ENCODE measurements around the gene TBC1D5.

DNA sequence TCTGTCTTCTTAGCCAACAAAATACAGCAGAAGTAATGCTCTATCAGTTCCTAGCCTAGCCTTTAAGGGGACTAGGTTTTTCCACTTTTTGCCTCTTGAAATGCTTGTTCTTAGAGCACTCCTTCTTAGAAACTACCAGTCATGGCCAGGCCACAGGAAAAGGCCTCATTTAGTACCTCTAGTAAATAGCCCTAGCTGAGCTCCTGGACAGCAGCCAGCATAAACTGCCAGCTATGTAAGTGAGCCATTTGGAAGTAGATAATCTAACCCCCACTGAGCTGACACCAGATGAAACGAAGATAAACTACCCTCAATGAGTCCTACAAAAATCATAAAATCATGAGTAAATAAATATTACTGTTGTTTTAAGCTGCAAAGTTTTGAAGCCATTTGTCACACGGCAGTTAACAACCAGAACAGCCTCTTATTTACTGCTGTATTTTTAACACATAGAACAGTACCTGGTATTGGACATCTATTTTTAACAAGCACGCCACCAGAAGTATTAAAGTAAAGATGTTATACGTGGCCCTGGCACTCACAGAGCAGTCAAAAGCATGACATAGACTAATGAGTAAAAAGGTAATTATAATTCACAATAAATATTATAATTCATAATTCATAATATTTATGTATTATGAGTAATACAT lies 12.0 kb downstream of the TBC1D5 start:
- TF ChIP-seq, protein P1, sequence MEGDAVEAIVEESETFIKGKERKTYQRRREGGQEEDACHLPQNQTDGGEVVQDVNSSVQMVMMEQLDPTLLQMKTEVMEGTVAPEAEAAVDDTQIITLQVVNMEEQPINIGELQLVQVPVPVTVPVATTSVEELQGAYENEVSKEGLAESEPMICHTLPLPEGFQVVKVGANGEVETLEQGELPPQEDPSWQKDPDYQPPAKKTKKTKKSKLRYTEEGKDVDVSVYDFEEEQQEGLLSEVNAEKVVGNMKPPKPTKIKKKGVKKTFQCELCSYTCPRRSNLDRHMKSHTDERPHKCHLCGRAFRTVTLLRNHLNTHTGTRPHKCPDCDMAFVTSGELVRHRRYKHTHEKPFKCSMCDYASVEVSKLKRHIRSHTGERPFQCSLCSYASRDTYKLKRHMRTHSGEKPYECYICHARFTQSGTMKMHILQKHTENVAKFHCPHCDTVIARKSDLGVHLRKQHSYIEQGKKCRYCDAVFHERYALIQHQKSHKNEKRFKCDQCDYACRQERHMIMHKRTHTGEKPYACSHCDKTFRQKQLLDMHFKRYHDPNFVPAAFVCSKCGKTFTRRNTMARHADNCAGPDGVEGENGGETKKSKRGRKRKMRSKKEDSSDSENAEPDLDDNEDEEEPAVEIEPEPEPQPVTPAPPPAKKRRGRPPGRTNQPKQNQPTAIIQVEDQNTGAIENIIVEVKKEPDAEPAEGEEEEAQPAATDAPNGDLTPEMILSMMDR (IDR thresholded peaks at IDR 0.05), result no peak
- TF ChIP-seq POLR2A (IDR thresholded peaks at IDR 0.05), result no peak
